Activated CD8-positive, alpha-beta T cell treated with anti-CD3 and anti-CD28 coated beads for 36 hours (primary cell): ENCODE measurements around the gene DNAAF8. TPM values are rescaled to one million over a fixed set of nuclear protein-coding genes. Genes with fewer than 3 reads are reported as not detected.

Experiments
- ATAC-seq: fragments of 200-7000 bp; cut with Tn5 transposase; one replicate; pipeline ENCODE4 v1.10.0; 2021; ENCODE audit warnings: mild to moderate bottlenecking, moderate library complexity
- CTCF ChIA-PET: fragments of 350-600 bp; sonication (Branson Sonifier 250); formaldehyde crosslinking; loops from one replicate; lab custom pipeline; 2021; ENCODE audit warnings: antibody characterized with exemption; lab: Charles Lee
- POLR2A ChIA-PET: fragments of 350-600 bp; sonication (Branson Sonifier 250); formaldehyde crosslinking; loops from one replicate; lab custom pipeline; 2021; ENCODE audit warnings: antibody characterized with exemption; lab: Charles Lee
- DNase-seq: peaks from one replicate; pipeline ENCODE4 v3.0.0-alpha.2; 2020
- H3K27ac Mint-ChIP-seq: one replicate; pipeline ENCODE4 v1.8.0; 2021; ENCODE audit warnings: mild to moderate bottlenecking, mixed read lengths
- H3K27me3 Mint-ChIP-seq: one replicate; pipeline ENCODE4 v1.8.0; 2021; ENCODE audit warnings: mixed read lengths
- H3K36me3 Mint-ChIP-seq: one replicate; pipeline ENCODE4 v1.8.0; 2021; ENCODE audit warnings: low read depth, mixed read lengths
- H3K4me1 Mint-ChIP-seq: one replicate; pipeline ENCODE4 v1.8.0; 2021; ENCODE audit warnings: low read depth, mixed read lengths
- H3K4me3 Mint-ChIP-seq: one replicate; pipeline ENCODE4 v1.8.0; 2021; ENCODE audit warnings: mild to moderate bottlenecking, moderate library complexity, mixed read lengths
- H3K9me3 Mint-ChIP-seq: one replicate; pipeline ENCODE4 v1.8.0; 2021; ENCODE audit warnings: mixed read lengths
- CTCF ChIP-seq: fragments of 200-600 bp; IDR thresholded peaks from one replicate; pipeline ENCODE4 v1.8.0; 2022; ENCODE audit warnings: antibody characterized with exemption, mild to moderate bottlenecking
- intact Hi-C: fragments of 100-400 bp; cut with micrococcal nuclease; formaldehyde crosslinking; loops from one replicate; pipeline ENCODE4 v1.10.0; 2022
- total RNA-seq, 2 experiments: library from RNA; stranded (reverse); gene quantifications; one replicate each; pipeline ENCODE4 v1.2.3, GENCODE V29; 2021

Gene DNAAF8
- total RNA-seq, 2 experiments from 2014 or later, result 0.18 to 0.38 TPM

GRCh38 chr16:4747906-4748681 is 13.8 kb downstream of the DNAAF8 start:
- Mint-ChIP-seq H3K4me3 (no peak overlapping the region), H3K27me3 (no peaks in the 10 kb centered on the region), H3K9me3 (no peaks in the 10 kb centered on the region), H3K36me3 (peaks cover 3% of the 10 kb centered on the region), H3K27ac (peak overlapping the region; percentile 34), H3K4me1 (peaks cover 22% of the 10 kb centered on the region)
- ChIA-PET POLR2A (interaction anchor here (0.6 to 2.7 kb wide), 5 partner anchors 14 to 262 kb away, joined by 3 to 11 read pairs (median 10); partner anchors contain the start of genes ANKS3, CDIP1, DNAAF8 and ZNF500), CTCF (no interaction called here)
- intact Hi-C loops, result no loop called here
- ATAC-seq (peak; percentile 40), DNase-seq (no peak)
- TF ChIP-seq CTCF, result no peak

- Mint-ChIP-seq H3K9me3 (no peaks in the 10 kb centered on the region), H3K4me1 (peaks cover 16% of the 10 kb centered on the region), H3K4me3 (no peak overlapping the region), H3K36me3 (peaks cover 7% of the 10 kb centered on the region), H3K27ac (peak overlapping the region; percentile 34), H3K27me3 (no peaks in the 10 kb centered on the region)
- intact Hi-C loops, result no loop called here
- ChIA-PET POLR2A (interaction anchor here (0.6 to 2.7 kb wide), 3 partner anchors 14 to 263 kb away, joined by 4 to 10 read pairs (median 4); partner anchors contain the start of genes ANKS3 and DNAAF8), CTCF (no interaction called here)
- no peak for ATAC-seq
- DNase-seq, result no peak
- TF ChIP-seq CTCF, result no peak
Measured at GRCh38 chr16:4748682-4749411, 14.5 kb downstream of the DNAAF8 start.

GRCh38 chr16:4749700-4750257 is 15.4 kb downstream of the DNAAF8 start:
- ChIA-PET CTCF (interaction anchor here (1.4 kb wide), 1 partner anchor 206 kb away, joined by 3 read pairs; no protein-coding TSS in a partner anchor), POLR2A (interaction anchor here (1.0 kb wide), 1 partner anchor 15 kb away, joined by 4 read pairs; the partner anchor contains the start of genes ANKS3 and DNAAF8)
- H3K9me3 Mint-ChIP-seq, result no peaks in the 10 kb centered on the region
- H3K27ac Mint-ChIP-seq, result no peak overlapping the region
- intact Hi-C loops, result no loop called here
- DNase-seq, result no peak
- H3K36me3 Mint-ChIP-seq, result peaks cover 8% of the 10 kb centered on the region
- H3K4me3 Mint-ChIP-seq, result no peak overlapping the region
- no peaks in the 10 kb centered on the region for H3K27me3 Mint-ChIP-seq
- TF ChIP-seq CTCF, result no peak
- ATAC-seq, result no peak
- peaks cover 16% of the 10 kb centered on the region for H3K4me1 Mint-ChIP-seq

- no peak for ATAC-seq
- H3K9me3 Mint-ChIP-seq, result peaks cover 3% of the 10 kb centered on the region
- H3K27me3 Mint-ChIP-seq, result no peaks in the 10 kb centered on the region
- DNase-seq, result no peak
- no peak overlapping the region for H3K4me3 Mint-ChIP-seq
- ChIA-PET CTCF (interaction anchor here (1.4 kb wide), 1 partner anchor 205 kb away, joined by 3 read pairs; no protein-coding TSS in a partner anchor), POLR2A (no interaction called here)
- no peak for TF ChIP-seq CTCF
- peaks cover 16% of the 10 kb centered on the region for H3K36me3 Mint-ChIP-seq
- intact Hi-C loops, result no loop called here
- H3K27ac Mint-ChIP-seq, result no peak overlapping the region
- peaks cover 16% of the 10 kb centered on the region for H3K4me1 Mint-ChIP-seq
Measured at GRCh38 chr16:4750896-4751295, 16.6 kb downstream of the DNAAF8 start.
